Vagina (tissue), 2 donors: ENCODE results near the gene CXCL12.

Source experiments
- POLR2A ChIP-seq, 2 donors: fragments of 450-650 bp; IDR thresholded peaks; one replicate each; pipeline ENCODE4 v1.6.1; 2017; ENCODE audit warnings: antibody characterized with exemption in 2 of 2, mild to moderate bottlenecking in 2 of 2, moderate library complexity in 2 of 2
- POLR2AphosphoS5 ChIP-seq, 2 donors: sonication (generic); formaldehyde crosslinking; IDR thresholded peaks; one replicate each; pipeline ENCODE4 v1.9.0; 2017; ENCODE audit warnings: antibody characterized with exemption in 2 of 2, mild to moderate bottlenecking in 2 of 2, low read depth in 1 of 2; ENCODE audit not compliant: insufficient read depth in 1 of 2
- TF ChIP-seq, protein P1 (sequence below), 3 experiments: fragments of 450-650 bp in 2 of 3; fragments of 200-600 bp in 1 of 3; sonication (generic) in 1 of 3; IDR thresholded peaks; one replicate each; pipeline ENCODE4 v1.5.1; 2017 to 2019; ENCODE audit warnings: antibody characterized with exemption in 3 of 3, mild to moderate bottlenecking in 2 of 3, moderate library complexity in 2 of 3

DNA sequence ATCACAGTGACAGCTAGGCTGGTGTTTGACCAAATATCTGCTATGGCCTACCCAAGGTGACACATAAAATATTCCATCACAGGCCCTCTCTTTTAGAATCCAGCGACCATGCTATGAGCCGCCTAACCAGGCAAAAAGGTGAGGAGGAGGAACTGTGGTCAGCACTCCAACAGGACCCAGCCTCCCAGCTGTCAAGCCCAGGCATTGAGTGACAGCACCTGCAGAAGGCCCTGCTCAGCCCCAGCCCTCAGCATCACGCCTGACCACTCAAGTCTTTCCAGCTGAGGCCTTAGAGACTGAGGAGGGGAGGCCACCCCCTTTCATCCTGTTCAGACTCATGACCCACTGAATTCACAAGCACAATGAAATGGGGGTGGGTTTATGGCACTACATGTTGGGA lies 43.0 kb downstream of the CXCL12 start:
- TF ChIP-seq, protein P1, sequence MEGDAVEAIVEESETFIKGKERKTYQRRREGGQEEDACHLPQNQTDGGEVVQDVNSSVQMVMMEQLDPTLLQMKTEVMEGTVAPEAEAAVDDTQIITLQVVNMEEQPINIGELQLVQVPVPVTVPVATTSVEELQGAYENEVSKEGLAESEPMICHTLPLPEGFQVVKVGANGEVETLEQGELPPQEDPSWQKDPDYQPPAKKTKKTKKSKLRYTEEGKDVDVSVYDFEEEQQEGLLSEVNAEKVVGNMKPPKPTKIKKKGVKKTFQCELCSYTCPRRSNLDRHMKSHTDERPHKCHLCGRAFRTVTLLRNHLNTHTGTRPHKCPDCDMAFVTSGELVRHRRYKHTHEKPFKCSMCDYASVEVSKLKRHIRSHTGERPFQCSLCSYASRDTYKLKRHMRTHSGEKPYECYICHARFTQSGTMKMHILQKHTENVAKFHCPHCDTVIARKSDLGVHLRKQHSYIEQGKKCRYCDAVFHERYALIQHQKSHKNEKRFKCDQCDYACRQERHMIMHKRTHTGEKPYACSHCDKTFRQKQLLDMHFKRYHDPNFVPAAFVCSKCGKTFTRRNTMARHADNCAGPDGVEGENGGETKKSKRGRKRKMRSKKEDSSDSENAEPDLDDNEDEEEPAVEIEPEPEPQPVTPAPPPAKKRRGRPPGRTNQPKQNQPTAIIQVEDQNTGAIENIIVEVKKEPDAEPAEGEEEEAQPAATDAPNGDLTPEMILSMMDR (IDR thresholded peaks at IDR 0.05) = no peak
- TF ChIP-seq POLR2A (IDR thresholded peaks at IDR 0.05) = no peak
- TF ChIP-seq POLR2AphosphoS5 (IDR thresholded peaks at IDR 0.05; ENCODE audit: insufficient read depth in 1 of 2, low read depth in 1 of 2) = no peak
